Activated CD8-positive, alpha-beta T cell treated with anti-CD3 and anti-CD28 coated beads for 36 hours (primary cell): Measurements from ENCODE around the gene NEK6. TPM values are rescaled to one million over a fixed set of nuclear protein-coding genes. Genes with fewer than 3 reads are reported as not detected.

Experiments used
- ATAC-seq: fragments of 200-7000 bp; cut with Tn5 transposase; one replicate; pipeline ENCODE4 v1.10.0; 2021; ENCODE audit warnings: mild to moderate bottlenecking, moderate library complexity
- CTCF ChIA-PET: fragments of 350-600 bp; sonication (Branson Sonifier 250); formaldehyde crosslinking; loops from one replicate; lab custom pipeline; 2021; ENCODE audit warnings: antibody characterized with exemption; lab: Charles Lee
- POLR2A ChIA-PET: fragments of 350-600 bp; sonication (Branson Sonifier 250); formaldehyde crosslinking; loops from one replicate; lab custom pipeline; 2021; ENCODE audit warnings: antibody characterized with exemption; lab: Charles Lee
- DNase-seq: peaks from one replicate; pipeline ENCODE4 v3.0.0-alpha.2; 2020
- H3K27ac Mint-ChIP-seq: one replicate; pipeline ENCODE4 v1.8.0; 2021; ENCODE audit warnings: mild to moderate bottlenecking, mixed read lengths
- H3K27me3 Mint-ChIP-seq: one replicate; pipeline ENCODE4 v1.8.0; 2021; ENCODE audit warnings: mixed read lengths
- H3K36me3 Mint-ChIP-seq: one replicate; pipeline ENCODE4 v1.8.0; 2021; ENCODE audit warnings: low read depth, mixed read lengths
- H3K4me1 Mint-ChIP-seq: one replicate; pipeline ENCODE4 v1.8.0; 2021; ENCODE audit warnings: low read depth, mixed read lengths
- H3K4me3 Mint-ChIP-seq: one replicate; pipeline ENCODE4 v1.8.0; 2021; ENCODE audit warnings: mild to moderate bottlenecking, moderate library complexity, mixed read lengths
- H3K9me3 Mint-ChIP-seq: one replicate; pipeline ENCODE4 v1.8.0; 2021; ENCODE audit warnings: mixed read lengths
- intact Hi-C: fragments of 100-400 bp; cut with micrococcal nuclease; formaldehyde crosslinking; loops from one replicate; pipeline ENCODE4 v1.10.0; 2022
- total RNA-seq, 2 experiments: library from RNA; stranded (reverse); gene quantifications; one replicate each; pipeline ENCODE4 v1.2.3, GENCODE V29; 2021
- TF ChIP-seq, protein P1 (sequence below): fragments of 200-600 bp; IDR thresholded peaks from one replicate; pipeline ENCODE4 v1.8.0; 2022; ENCODE audit warnings: antibody characterized with exemption, mild to moderate bottlenecking

Gene NEK6
- total RNA-seq, 2 experiments from 2014 or later = 20.2 to 21.8 TPM

DNA sequence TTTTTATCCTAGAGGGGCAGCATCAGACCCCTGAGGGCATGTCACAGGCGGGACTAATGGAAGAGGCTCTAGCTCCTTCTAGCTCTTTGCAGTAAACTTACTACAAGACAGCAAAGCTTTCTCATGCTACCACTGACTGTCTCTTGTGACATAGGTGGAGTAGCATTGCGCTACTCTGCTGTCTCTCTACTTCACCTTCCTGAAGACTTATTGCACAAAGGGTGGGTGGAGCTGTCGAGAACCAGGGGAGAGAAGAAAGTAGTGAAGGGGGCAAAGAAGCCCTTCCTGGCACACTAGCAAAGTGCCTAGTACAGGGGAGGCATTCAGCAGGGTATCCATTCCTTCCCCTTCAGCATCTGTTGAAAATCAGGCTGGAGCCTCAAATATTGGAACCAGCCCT, 36.1 kb upstream of the NEK6 start:
- H3K9me3 Mint-ChIP-seq = no peaks in the 10 kb centered on the region
- intact Hi-C loops = no loop called here
- peaks cover 27% of the 10 kb centered on the region for H3K4me1 Mint-ChIP-seq
- DNase-seq = no peak
- no peak for ATAC-seq
- ChIA-PET CTCF (interaction anchor here (1.4 kb wide), 1 partner anchor 10 kb away, joined by 3 read pairs; no protein-coding TSS in a partner anchor), POLR2A (no interaction called here)
- H3K4me3 Mint-ChIP-seq = no peak overlapping the region
- H3K27ac Mint-ChIP-seq = no peak overlapping the region
- no peaks in the 10 kb centered on the region for H3K36me3 Mint-ChIP-seq
- TF ChIP-seq, protein P1, sequence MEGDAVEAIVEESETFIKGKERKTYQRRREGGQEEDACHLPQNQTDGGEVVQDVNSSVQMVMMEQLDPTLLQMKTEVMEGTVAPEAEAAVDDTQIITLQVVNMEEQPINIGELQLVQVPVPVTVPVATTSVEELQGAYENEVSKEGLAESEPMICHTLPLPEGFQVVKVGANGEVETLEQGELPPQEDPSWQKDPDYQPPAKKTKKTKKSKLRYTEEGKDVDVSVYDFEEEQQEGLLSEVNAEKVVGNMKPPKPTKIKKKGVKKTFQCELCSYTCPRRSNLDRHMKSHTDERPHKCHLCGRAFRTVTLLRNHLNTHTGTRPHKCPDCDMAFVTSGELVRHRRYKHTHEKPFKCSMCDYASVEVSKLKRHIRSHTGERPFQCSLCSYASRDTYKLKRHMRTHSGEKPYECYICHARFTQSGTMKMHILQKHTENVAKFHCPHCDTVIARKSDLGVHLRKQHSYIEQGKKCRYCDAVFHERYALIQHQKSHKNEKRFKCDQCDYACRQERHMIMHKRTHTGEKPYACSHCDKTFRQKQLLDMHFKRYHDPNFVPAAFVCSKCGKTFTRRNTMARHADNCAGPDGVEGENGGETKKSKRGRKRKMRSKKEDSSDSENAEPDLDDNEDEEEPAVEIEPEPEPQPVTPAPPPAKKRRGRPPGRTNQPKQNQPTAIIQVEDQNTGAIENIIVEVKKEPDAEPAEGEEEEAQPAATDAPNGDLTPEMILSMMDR = no peak
- peaks cover 4% of the 10 kb centered on the region for H3K27me3 Mint-ChIP-seq

GRCh38 chr9:124222109-124222508, 35.6 kb upstream of the NEK6 start:
- Mint-ChIP-seq H3K9me3 (no peaks in the 10 kb centered on the region), H3K36me3 (no peaks in the 10 kb centered on the region), H3K27me3 (peaks cover 6% of the 10 kb centered on the region), H3K4me1 (peaks cover 23% of the 10 kb centered on the region), H3K4me3 (no peak overlapping the region), H3K27ac (no peak overlapping the region)
- POLR2A ChIA-PET = no interaction called here
- ATAC-seq (no peak), DNase-seq (no peak)
- intact Hi-C loops = no loop called here
- CTCF ChIA-PET = no interaction called here
- TF ChIP-seq, protein P1 = no peak

DNA sequence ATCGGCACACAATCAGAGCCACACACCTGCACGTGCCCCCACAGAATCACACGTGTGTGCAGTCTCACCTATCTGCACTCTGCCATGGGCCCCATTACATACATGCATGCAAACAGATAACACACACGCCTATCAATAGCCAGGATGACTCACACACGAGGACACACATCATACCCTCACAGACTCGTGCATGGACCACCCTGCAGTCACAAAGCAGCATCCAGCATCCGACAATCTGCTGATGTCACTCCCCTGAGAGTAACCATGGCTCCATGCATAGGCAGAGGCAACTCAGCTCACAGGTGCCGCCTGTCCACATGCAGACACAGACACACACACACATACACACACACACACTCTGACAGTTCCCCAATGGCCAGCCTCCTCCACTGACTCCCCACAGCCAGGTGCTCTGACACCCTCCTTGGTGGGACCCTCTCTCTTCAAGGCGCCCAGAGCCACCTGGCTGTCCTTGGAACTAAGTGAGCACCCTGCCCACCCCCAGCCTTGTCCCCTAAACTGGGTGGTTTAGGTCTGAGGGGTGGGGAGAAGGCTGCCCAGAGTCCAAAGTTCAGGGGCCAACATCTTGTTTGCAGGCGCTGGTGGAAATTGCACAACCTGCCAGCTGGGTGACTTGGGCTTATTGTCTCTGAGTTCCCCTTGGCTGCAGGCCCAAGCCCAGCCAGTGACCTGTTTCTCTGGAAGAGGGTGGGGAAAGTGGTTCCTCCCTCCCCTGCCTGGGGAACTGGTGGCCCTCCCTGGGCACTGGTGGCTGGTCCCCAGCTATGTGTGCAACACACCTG, 34.6 kb upstream of the NEK6 start:
- H3K27me3 Mint-ChIP-seq = peaks cover 6% of the 10 kb centered on the region
- TF ChIP-seq, protein P1 = no peak
- ATAC-seq (no peak), DNase-seq (no peak)
- H3K4me3 Mint-ChIP-seq = no peak overlapping the region
- H3K9me3 Mint-ChIP-seq = no peaks in the 10 kb centered on the region
- no peaks in the 10 kb centered on the region for H3K36me3 Mint-ChIP-seq
- H3K4me1 Mint-ChIP-seq = peaks cover 13% of the 10 kb centered on the region
- POLR2A ChIA-PET = interaction anchor here (0.6 to 0.8 kb wide), 2 partner anchors 12 kb away, joined by 3 read pairs; no protein-coding TSS in a partner anchor
- H3K27ac Mint-ChIP-seq = no peak overlapping the region
- intact Hi-C loops = no loop called here
- CTCF ChIA-PET = interaction anchor here (1.0 to 1.6 kb wide), 2 partner anchors 17 to 32 kb away, joined by 3 read pairs; no protein-coding TSS in a partner anchor

DNA sequence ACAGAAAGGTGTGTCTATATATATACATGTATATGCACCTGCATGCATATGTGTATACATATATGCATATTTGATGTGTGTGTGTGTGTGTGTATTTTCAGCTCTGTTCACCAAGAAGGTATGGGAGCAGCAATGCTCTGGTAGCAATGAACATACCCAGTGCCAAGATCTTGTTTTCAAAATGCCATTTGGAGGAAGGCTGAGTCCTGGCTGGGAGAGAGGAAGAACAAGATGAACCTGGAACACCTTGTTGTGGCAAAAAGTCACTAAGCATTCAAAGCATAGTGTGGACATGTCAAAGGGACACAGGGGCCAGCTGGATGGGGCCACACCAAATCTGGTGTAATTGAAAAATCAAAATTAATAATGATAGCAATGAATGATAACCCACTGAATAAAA, 31.8 kb upstream of the NEK6 start:
- no peak for ATAC-seq
- no peak for DNase-seq
- no peaks in the 10 kb centered on the region for H3K9me3 Mint-ChIP-seq
- TF ChIP-seq, protein P1 = no peak
- H3K4me1 Mint-ChIP-seq = no peaks in the 10 kb centered on the region
- H3K36me3 Mint-ChIP-seq = no peaks in the 10 kb centered on the region
- intact Hi-C loops = no loop called here
- ChIA-PET POLR2A (no interaction called here), CTCF (interaction anchor here (1.4 kb wide), 1 partner anchor 99 kb away, joined by 4 read pairs; no protein-coding TSS in a partner anchor)
- no peak overlapping the region for H3K4me3 Mint-ChIP-seq
- H3K27ac Mint-ChIP-seq = no peak overlapping the region
- peaks cover 4% of the 10 kb centered on the region for H3K27me3 Mint-ChIP-seq

GRCh38 chr9:124228516-124228915, 29.2 kb upstream of the NEK6 start:
- DNase-seq (no peak), ATAC-seq (no peak)
- H3K4me3 Mint-ChIP-seq = no peak overlapping the region
- no peak overlapping the region for H3K27ac Mint-ChIP-seq
- ChIA-PET POLR2A (no interaction called here), CTCF (no interaction called here)
- peaks cover 9% of the 10 kb centered on the region for H3K27me3 Mint-ChIP-seq
- H3K4me1 Mint-ChIP-seq = no peaks in the 10 kb centered on the region
- H3K36me3 Mint-ChIP-seq = no peaks in the 10 kb centered on the region
- intact Hi-C loops = no loop called here
- TF ChIP-seq, protein P1 = no peak
- H3K9me3 Mint-ChIP-seq = no peaks in the 10 kb centered on the region
